ENCODE results near the gene MFSD11. TPM values are rescaled to one million over a fixed set of nuclear protein-coding genes. Genes with fewer than 3 reads are reported as not detected.
A peak's percentile ranks its signal among the peaks of the same experiment; 100 is the strongest.
"Not testable (repeated sequence)": the region's sequence is repeated elsewhere in the genome, so short reads cannot be mapped to it uniquely, and the experiment has no call there.

MFSD11 gene
- total and polyA plus RNA-seq, 10 donors = 6.9 to 45.4 (median 31.7) TPM

GRCh38 chr17:76696763-76697701 lies 40.9 kb upstream of the MFSD11 start:
- intact Hi-C loops (cut with DNase I; ENCODE audit: low total_unique reads) = no loop called here
- no peaks in the 10 kb centered on the region for H3K27me3 ChIP-seq (replicated peaks in 1 of 7)
- H3K27ac ChIP-seq = peak overlapping the region; percentile 57 to 90 (median 80)
- peak overlapping the region in 2 of 8 donors; percentile 7 to 31 for H3K4me3 ChIP-seq
- 51 to 84% (median 58%) methylated on average over 22 to 25 of the region's 25 CpGs for WGBS, 5 donors
- TF ChIP-seq POLR2AphosphoS5 (IDR thresholded peaks at IDR 0.05) (peak; percentile 69 to 88 (median 86)), CTCF (IDR thresholded peaks at IDR 0.05 in 8 of 11, conservative IDR thresholded peaks at IDR 0.05 in 3 of 11) (no peak), POLR2A (IDR thresholded peaks at IDR 0.05) (peak in 1 of 3 donors; percentile 75)
- peaks cover 16 to 97% (median 58%) of the 10 kb centered on the region in 6 donors for H3K4me1 ChIP-seq
- DNase-seq = peak; percentile 88
- H3K36me3 ChIP-seq = no peaks in the 10 kb centered on the region
- H3K9me3 ChIP-seq = no peaks in the 10 kb centered on the region

- intact Hi-C loops (cut with DNase I; ENCODE audit: low total_unique reads) = no loop called here
- H3K27me3 ChIP-seq (replicated peaks in 1 of 7) = no peaks in the 10 kb centered on the region
- H3K36me3 ChIP-seq = no peaks in the 10 kb centered on the region
- WGBS, 5 donors = 55 to 68% (median 62%) methylated on average over 13 to 17 of the region's 17 CpGs
- H3K4me1 ChIP-seq = peaks cover 14 to 97% (median 61%) of the 10 kb centered on the region in 6 donors
- DNase-seq = no peak
- peak overlapping the region; percentile 43 to 90 (median 80) for H3K27ac ChIP-seq
- TF ChIP-seq POLR2AphosphoS5 (IDR thresholded peaks at IDR 0.05) (no peak), CTCF (IDR thresholded peaks at IDR 0.05 in 8 of 11, conservative IDR thresholded peaks at IDR 0.05 in 3 of 11) (no peak), POLR2A (IDR thresholded peaks at IDR 0.05) (no peak)
- no peaks in the 10 kb centered on the region for H3K9me3 ChIP-seq
- H3K4me3 ChIP-seq = peak overlapping the region in 2 of 8 donors; percentile 7 to 31
Observed at GRCh38 chr17:76697702-76698465, 40.0 kb upstream of the MFSD11 start.

- H3K36me3 ChIP-seq; intact Hi-C loops (cut with DNase I; ENCODE audit: low total_unique reads): not testable (repeated sequence)
- WGBS, 5 donors = 80 to 90% (median 82%) methylated on average over 7 of the region's 7 CpGs
Observed at GRCh38 chr17:76698466-76698977, 39.4 kb upstream of the MFSD11 start.

GRCh38 chr17:76700270-76700616 lies 37.7 kb upstream of the MFSD11 start:
- Histone ChIP-seq H3K4me3 (no peak overlapping the region), H3K4me1 (peaks cover 12 to 88% (median 58%) of the 10 kb centered on the region in 6 donors), H3K9me3 (no peaks in the 10 kb centered on the region), H3K27ac (peak overlapping the region; percentile 70 to 90 (median 80)), H3K27me3 (replicated peaks in 1 of 7) (no peaks in the 10 kb centered on the region), H3K36me3 (no peaks in the 10 kb centered on the region)
- WGBS, 5 donors = 62 to 75% (median 67%) methylated on average over 7 to 8 of the region's 8 CpGs
- DNase-seq = no peak
- intact Hi-C loops (cut with DNase I; ENCODE audit: low total_unique reads) = no loop called here
- no peak for TF ChIP-seq POLR2A (IDR thresholded peaks at IDR 0.05)
- no peak for TF ChIP-seq POLR2AphosphoS5 (IDR thresholded peaks at IDR 0.05)
- TF ChIP-seq CTCF (IDR thresholded peaks at IDR 0.05 in 8 of 11, conservative IDR thresholded peaks at IDR 0.05 in 3 of 11) = no peak

More at GRCh38 chr17:76698466-76698977, 39.4 kb upstream of the MFSD11 start:
- DNase-seq; H3K9me3 ChIP-seq; H3K27me3 ChIP-seq (replicated peaks in 1 of 7): not testable (repeated sequence)
- Histone ChIP-seq H3K4me3 (peak overlapping the region in 1 of 8 donors; percentile 31), H3K4me1 (peaks cover 12 to 97% (median 63%) of the 10 kb centered on the region in 6 donors), H3K27ac (peak overlapping the region in 7 of 8 donors; percentile 48 to 90 (median 81))

Measured in spleen (tissue), 11 donors.